Measurements from ENCODE around the gene CT45A1. TPM values are rescaled to one million over a fixed set of nuclear protein-coding genes. Genes with fewer than 3 reads are reported as not detected.

The CT45A1 gene
- total RNA-seq, 1 experiment from 2014 or later, result not detected

Other genes starting within 250 kb of the CT45A1 start
- 5.9 and 6.9 TPM in 2 replicates for gene INTS6L, start 193.0 kb upstream of the CT45A1 start, total RNA-seq (2022)
- not detected in 2 replicates for gene CT45A3, start 54.6 kb downstream of the CT45A1 start, total RNA-seq (2022)
- not detected in 2 replicates for gene CT45A5, start 71.9 kb downstream of the CT45A1 start, total RNA-seq (2022)
- gene CT45A6, start 89.1 kb downstream of the CT45A1 start, total RNA-seq (2022), result not detected in 2 replicates
- gene CT45A2, start 106.4 kb downstream of the CT45A1 start, total RNA-seq (2022), result not detected in 2 replicates
- not detected in 2 replicates for gene CT45A7, start 123.6 kb downstream of the CT45A1 start, total RNA-seq (2022)
- not detected in 2 replicates for gene CT45A8, start 140.9 kb downstream of the CT45A1 start, total RNA-seq (2022)
- not detected in 2 replicates for gene CT45A9, start 158.2 kb downstream of the CT45A1 start, total RNA-seq (2022)
- gene CT45A10, start 179.8 kb downstream of the CT45A1 start, total RNA-seq (2022), result not detected in 2 replicates
- not detected in 2 replicates for gene SAGE1, start 180.1 kb downstream of the CT45A1 start, total RNA-seq (2022)